Measurements from ENCODE around the gene RPL28.
"Not testable (repeated sequence)": the region's sequence is repeated elsewhere in the genome, so short reads cannot be mapped to it uniquely, and the experiment has no call there.

Gene RPL28

GRCh38 chr19:55441319-55441691 lies 55.6 kb downstream of the RPL28 start:
- peak overlapping the region; percentile 50 to 51 for H3K4me3 Mint-ChIP-seq
- ATAC-seq: no peak
- no peak overlapping the region for H3K27ac Mint-ChIP-seq
- H3K9me3 Mint-ChIP-seq: no peaks in the 10 kb centered on the region
- H3K4me1 Mint-ChIP-seq: peaks cover 27% of the 10 kb centered on the region
- DNase-seq: no peak
- H3K27me3 Mint-ChIP-seq: no peaks in the 10 kb centered on the region

DNA sequence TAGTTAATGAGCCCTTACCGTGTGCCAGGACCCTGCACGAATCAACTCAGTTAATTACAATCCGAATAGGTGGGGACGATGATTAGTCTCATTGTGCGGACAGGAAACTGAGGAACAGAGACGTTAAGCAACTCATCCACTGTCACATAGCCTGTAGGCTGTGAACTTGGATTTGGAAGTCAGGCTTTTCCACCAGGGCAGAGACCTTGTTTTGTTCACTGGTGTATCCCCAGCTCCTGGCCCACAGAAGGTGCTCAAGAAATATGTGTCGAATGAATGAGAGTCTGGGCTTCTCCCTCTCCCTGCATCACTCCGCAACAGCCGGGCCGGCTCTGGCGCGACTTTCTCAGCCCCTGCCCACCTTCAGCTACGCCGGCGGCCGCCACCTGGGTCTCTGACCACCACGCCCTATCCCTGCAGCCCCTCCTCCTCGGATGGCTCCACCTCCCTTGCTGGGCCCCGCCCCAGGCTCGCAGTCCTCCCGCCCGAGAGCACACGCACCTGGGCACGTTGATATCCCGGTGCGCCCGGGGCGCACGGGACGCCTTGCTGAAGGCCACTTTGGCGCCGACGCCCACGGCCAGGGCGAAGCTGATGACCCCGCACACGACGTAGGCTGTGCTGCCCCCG lies 56.1 kb downstream of the RPL28 start:
- no peak for DNase-seq
- Mint-ChIP-seq H3K9me3 (no peaks in the 10 kb centered on the region), H3K27me3 (no peaks in the 10 kb centered on the region), H3K27ac (no peak overlapping the region), H3K4me1 (peaks cover 27% of the 10 kb centered on the region), H3K4me3 (peak overlapping the region; percentile 50 to 51)
- ATAC-seq: peak; percentile 15

- no peaks in the 10 kb centered on the region for H3K27me3 Mint-ChIP-seq
- peaks cover 27% of the 10 kb centered on the region for H3K4me1 Mint-ChIP-seq
- no peak overlapping the region for H3K4me3 Mint-ChIP-seq
- H3K27ac Mint-ChIP-seq: no peak overlapping the region
- ATAC-seq (peak; percentile 39), DNase-seq (no peak)
- H3K9me3 Mint-ChIP-seq: no peaks in the 10 kb centered on the region
These were observed 56.7 kb downstream of the RPL28 start for GRCh38 chr19:55442372-55442961.

DNA sequence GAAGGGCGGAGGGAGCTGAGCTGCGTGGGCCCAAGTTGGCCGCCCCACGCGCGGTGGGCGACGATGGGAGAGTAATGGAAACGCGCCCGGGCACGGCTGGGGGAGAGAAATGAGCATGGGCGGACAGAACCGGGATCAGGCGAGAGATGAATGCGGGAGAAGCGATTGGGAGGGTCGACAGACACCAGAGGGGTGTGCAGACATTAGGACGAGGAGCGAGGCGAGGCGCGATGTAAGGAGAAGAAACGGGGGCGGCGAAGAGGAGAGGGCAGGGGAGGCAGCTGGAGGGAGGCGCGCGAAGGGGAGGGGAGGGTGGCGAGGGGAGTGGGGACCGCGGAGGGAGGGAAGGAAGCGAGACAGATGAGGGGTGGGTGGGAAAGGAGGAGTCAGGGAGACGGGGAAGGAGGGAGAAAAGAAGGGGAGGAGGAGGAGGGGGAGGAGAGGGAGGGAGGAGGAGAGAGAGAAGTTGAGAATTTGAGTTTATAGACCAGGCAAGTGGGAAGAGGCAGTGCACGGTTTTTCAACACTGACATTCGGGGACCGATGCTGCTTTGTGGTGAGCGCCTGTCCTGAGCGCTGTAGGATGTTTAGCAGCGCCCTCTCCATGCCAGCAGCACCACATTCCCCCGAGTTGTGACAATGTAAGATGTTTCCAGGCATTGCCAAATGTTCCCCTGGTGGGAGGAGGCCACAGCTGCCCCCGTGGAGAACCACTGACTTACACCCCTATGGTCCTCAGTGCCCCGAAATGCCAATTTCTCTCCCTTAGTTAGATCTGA lies 57.5 kb downstream of the RPL28 start, which contains the start of gene SHISA7:
TSS of gene SHISA7 (minus strand) at position 256 of the 779 bp plus-strand sequence. CDS start 437 bp downstream, outside the sequence.
- H3K27me3 Mint-ChIP-seq: no peaks in the 10 kb centered on the region

DNA sequence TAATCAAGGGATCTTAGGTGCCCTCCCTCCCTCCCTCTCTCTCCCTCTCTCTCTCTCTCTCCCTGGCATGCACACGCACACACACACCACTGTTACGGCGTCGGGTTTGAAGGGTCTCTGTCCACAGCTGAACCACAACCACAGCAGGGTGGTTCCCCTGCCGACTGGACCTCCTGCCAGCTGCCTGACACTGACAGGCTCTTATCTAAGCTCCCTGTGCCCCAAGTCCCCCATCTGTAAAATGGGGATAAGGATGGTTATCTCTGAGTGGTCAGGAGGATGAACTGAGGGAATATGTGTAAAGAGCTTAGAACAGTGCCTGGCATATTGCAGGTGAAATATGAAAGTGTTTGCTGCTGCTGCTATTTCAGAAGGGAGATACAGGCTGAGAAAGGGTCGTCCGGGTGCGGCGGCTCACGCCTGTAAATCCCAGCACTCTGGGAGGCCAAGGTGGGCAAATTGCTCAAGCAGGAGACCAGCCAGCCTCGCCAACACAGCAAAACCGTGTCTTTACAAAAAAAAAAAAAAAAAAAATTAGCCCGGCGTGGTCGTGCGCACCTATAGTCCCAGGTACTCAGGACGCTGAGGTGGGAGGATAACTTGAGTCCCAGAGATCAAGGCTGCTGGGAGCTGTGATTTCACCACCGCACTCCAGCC lies 58.2 kb downstream of the RPL28 start:
- H3K4me3 Mint-ChIP-seq: no peak overlapping the region
- H3K27ac Mint-ChIP-seq: peak overlapping the region in 1 of 2 donors; percentile 3
- DNase-seq: no peak
- H3K9me3 Mint-ChIP-seq: no peaks in the 10 kb centered on the region
- H3K4me1 Mint-ChIP-seq: peaks cover 27% of the 10 kb centered on the region
- no peaks in the 10 kb centered on the region for H3K27me3 Mint-ChIP-seq
- ATAC-seq: no peak

More for the DNA sequence above, 57.5 kb downstream of the RPL28 start, which contains the start of gene SHISA7:
- peaks cover 27% of the 10 kb centered on the region for H3K4me1 Mint-ChIP-seq
- peak within 1 kb of the TSS in 1 of 2 donors; percentile 3 for H3K27ac Mint-ChIP-seq
- ATAC-seq (no peak), DNase-seq (no peak)
- H3K4me3 Mint-ChIP-seq: no peak within 1 kb of the TSS
- no peaks in the 10 kb centered on the region for H3K9me3 Mint-ChIP-seq

DNA sequence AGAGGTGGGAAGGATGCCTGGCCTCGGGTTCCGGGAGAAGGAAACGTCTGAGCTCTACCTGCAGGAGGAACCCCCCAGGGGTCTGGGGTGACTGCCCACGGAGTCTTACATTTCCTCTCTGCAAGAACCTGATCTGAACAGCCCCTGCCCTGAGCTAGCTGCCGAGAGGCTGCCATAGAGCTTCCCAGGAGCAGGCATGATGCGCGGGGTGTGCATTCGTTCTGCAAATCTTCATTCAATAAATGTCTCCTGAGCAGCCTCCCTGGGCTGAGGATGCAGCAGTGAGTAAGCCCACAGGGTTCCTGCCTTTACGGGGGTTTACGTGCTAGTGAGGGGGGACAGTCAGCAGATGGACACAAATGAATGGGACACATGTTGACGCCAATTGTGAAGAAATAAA lies 58.9 kb downstream of the RPL28 start:
- Mint-ChIP-seq H3K4me3 (no peak overlapping the region), H3K27ac (no peak overlapping the region), H3K9me3 (no peaks in the 10 kb centered on the region), H3K4me1 (peaks cover 27% of the 10 kb centered on the region), H3K27me3 (no peaks in the 10 kb centered on the region)
- ATAC-seq: no peak
- no peak for DNase-seq

DNA sequence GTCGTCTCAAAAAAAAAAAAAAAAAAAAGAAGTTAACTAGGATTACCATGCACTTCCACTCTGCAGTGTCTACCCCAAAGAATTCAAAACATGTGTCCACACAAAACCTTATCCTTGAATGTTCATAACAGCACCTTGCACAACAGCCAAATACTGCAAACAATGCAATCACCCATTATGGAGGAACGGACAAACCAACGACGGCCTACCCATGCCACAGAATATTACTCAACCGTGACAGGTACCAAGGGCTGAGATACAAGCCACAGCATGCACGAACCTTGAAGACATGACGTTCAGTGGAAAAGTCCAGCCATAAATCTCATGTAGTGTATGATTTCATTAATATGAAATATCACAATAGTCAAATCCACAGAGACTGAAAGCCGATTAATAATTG lies 60.3 kb downstream of the RPL28 start:
- H3K27ac Mint-ChIP-seq: no peak overlapping the region
- H3K27me3 Mint-ChIP-seq: no peaks in the 10 kb centered on the region
- H3K4me3 Mint-ChIP-seq: no peak overlapping the region
- no peaks in the 10 kb centered on the region for H3K9me3 Mint-ChIP-seq
- DNase-seq (no peak), ATAC-seq (no peak)
- H3K4me1 Mint-ChIP-seq: peaks cover 20% of the 10 kb centered on the region

DNA sequence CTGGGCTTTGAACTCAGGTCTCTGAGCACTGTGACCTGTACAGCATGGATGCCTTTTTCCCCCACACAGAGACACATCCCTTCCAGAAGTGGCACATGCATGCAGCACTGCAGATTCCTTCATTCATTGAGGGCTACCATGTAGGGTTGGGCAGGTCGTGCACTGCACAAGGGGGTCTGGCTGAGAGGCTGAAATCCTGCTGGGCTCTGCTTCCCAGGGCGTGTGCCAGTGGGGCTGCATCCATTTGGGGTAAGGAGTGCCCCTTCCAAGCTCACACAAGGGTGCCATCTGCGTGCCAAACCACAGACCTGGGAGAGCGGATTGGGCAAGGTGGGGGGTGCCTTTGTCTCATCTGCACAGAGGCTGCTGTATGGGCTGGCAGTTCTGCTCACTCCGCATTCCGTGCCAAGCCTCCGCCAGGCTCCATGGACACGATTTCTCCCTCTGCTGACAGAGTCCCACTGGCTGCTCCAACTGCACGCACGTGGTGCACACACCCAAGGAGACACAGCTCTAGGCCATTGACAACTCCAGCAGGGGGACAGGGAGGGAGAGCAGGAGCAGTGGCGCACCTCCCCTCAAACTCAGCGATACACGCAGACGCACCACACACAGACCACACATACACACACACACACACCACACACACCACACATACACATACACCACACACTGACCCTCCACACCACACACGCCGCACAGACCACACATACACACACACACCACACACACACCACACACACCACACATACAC lies 61.9 kb downstream of the RPL28 start:
- DNase-seq: no peak
- Mint-ChIP-seq H3K4me1 (peaks cover 20% of the 10 kb centered on the region), H3K4me3 (no peak overlapping the region), H3K9me3 (no peaks in the 10 kb centered on the region), H3K27me3 (no peaks in the 10 kb centered on the region), H3K27ac (no peak overlapping the region)
- ATAC-seq: peak; percentile 53

DNA sequence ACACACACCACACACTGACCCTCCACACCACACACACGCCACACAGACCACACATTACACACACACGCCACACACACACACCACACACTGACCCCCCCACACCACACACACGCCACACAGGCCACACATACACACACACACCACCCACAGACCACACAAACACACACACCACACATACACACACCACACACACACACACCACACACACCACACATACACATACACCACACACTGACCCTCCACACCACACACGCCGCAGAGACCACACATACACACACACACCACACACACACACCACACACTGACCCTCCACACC lies 62.4 kb downstream of the RPL28 start:
- not testable (repeated sequence) for ATAC-seq, H3K27ac Mint-ChIP-seq, DNase-seq, H3K27me3 Mint-ChIP-seq, H3K4me3 Mint-ChIP-seq, H3K9me3 Mint-ChIP-seq
- peaks cover 21% of the 10 kb centered on the region for H3K4me1 Mint-ChIP-seq

- peaks cover 27% of the 10 kb centered on the region for H3K4me1 Mint-ChIP-seq
- H3K4me3 Mint-ChIP-seq: no peak overlapping the region
- ATAC-seq (no peak), DNase-seq (no peak)
- H3K27me3 Mint-ChIP-seq: no peaks in the 10 kb centered on the region
- no peaks in the 10 kb centered on the region for H3K9me3 Mint-ChIP-seq
- H3K27ac Mint-ChIP-seq: no peak overlapping the region
These were observed 63.7 kb downstream of the RPL28 start for GRCh38 chr19:55449469-55449868.

- no peaks in the 10 kb centered on the region for H3K9me3 Mint-ChIP-seq
- ATAC-seq (peak; percentile 29), DNase-seq (no peak)
- peak overlapping the region; percentile 59 to 74 for H3K4me3 Mint-ChIP-seq
- H3K27ac Mint-ChIP-seq: no peak overlapping the region
- peaks cover 27% of the 10 kb centered on the region for H3K4me1 Mint-ChIP-seq
- no peaks in the 10 kb centered on the region for H3K27me3 Mint-ChIP-seq
These were observed 65.6 kb downstream of the RPL28 start for GRCh38 chr19:55451163-55451964.

- peaks cover 27% of the 10 kb centered on the region for H3K4me1 Mint-ChIP-seq
- ATAC-seq (no peak), DNase-seq (no peak)
- peak overlapping the region; percentile 59 to 74 for H3K4me3 Mint-ChIP-seq
- H3K27ac Mint-ChIP-seq: no peak overlapping the region
- no peaks in the 10 kb centered on the region for H3K27me3 Mint-ChIP-seq
- no peaks in the 10 kb centered on the region for H3K9me3 Mint-ChIP-seq
These were observed 66.4 kb downstream of the RPL28 start for GRCh38 chr19:55451965-55452748.
